ENCODE results near the gene FMNL1.
A peak's percentile ranks its signal among the peaks of the same experiment; 100 is the strongest.
"Not testable (repeated sequence)": the region's sequence is repeated elsewhere in the genome, so short reads cannot be mapped to it uniquely, and the experiment has no call there.

Gene FMNL1

GRCh38 chr17:45237686-45238085 lies 16.0 kb downstream of the FMNL1 start:
- DNase-seq: no peak

- DNase-seq: no peak
Observed at GRCh38 chr17:45238155-45238774, 16.6 kb downstream of the FMNL1 start.

GRCh38 chr17:45240905-45241327 lies 19.2 kb downstream of the FMNL1 start:
- no peak for DNase-seq

- DNase-seq: no peak
Observed at GRCh38 chr17:45241328-45242028, 19.8 kb downstream of the FMNL1 start.

GRCh38 chr17:45242029-45242414 lies 20.3 kb downstream of the FMNL1 start:
- DNase-seq: no peak

- DNase-seq: no peak
Observed at GRCh38 chr17:45243750-45244149, 22.1 kb downstream of the FMNL1 start.

GRCh38 chr17:45244725-45245656 lies 23.3 kb downstream of the FMNL1 start:
- no peak for DNase-seq

- DNase-seq: no peak
Observed at GRCh38 chr17:45246338-45246737, 24.7 kb downstream of the FMNL1 start.

GRCh38 chr17:45246861-45247428 lies 25.3 kb downstream of the FMNL1 start:
- DNase-seq: no peak

GRCh38 chr17:45247429-45248131 lies 25.9 kb downstream of the FMNL1 start:
- peak; percentile 81 for DNase-seq

- no peak for DNase-seq
Observed at GRCh38 chr17:45248132-45248957, 26.7 kb downstream of the FMNL1 start.

- DNase-seq: no peak
Observed at GRCh38 chr17:45251931-45252330, 30.2 kb downstream of the FMNL1 start.

GRCh38 chr17:45253237-45253636 lies 31.6 kb downstream of the FMNL1 start:
- DNase-seq: not testable (repeated sequence)

GRCh38 chr17:45253879-45254278 lies 32.2 kb downstream of the FMNL1 start:
- DNase-seq: no peak

- DNase-seq: no peak
Observed at GRCh38 chr17:45255358-45255757, 33.7 kb downstream of the FMNL1 start.

- DNase-seq: no peak
Observed at GRCh38 chr17:45256114-45256966, 34.7 kb downstream of the FMNL1 start.

GRCh38 chr17:45257115-45257514 lies 35.4 kb downstream of the FMNL1 start:
- no peak for DNase-seq

GRCh38 chr17:45258981-45259380 lies 37.3 kb downstream of the FMNL1 start:
- DNase-seq: no peak

- no peak for DNase-seq
Observed at GRCh38 chr17:45260204-45260783, 38.6 kb downstream of the FMNL1 start.

Measured in SIG-M5 (cell line).